Measurements from ENCODE around the gene DCN.

The DCN gene

GRCh38 chr12:91094032-91094662 lies 88.5 kb downstream of the DCN start:
- Histone ChIP-seq H3K4me2 (ENCODE audit: low read length) (no peak overlapping the region), H3K27ac (ENCODE audit: low read depth, low read length) (no peak overlapping the region)
- TF ChIP-seq EZH2phosphoT487 (IDR thresholded peaks at IDR 0.05; ENCODE audit: borderline replicate concordance, low read length) (no peak), CTCF (IDR thresholded peaks at IDR 0.05; ENCODE audit: low read depth, low read length, poor library complexity, severe bottlenecking) (no peak)

GRCh38 chr12:91093341-91093740 lies 89.3 kb downstream of the DCN start:
- H3K4me1 ChIP-seq (ENCODE audit: control insufficient read depth, low read length): no peaks in the 10 kb centered on the region
- H3K9me3 ChIP-seq (ENCODE audit: control insufficient read depth, insufficient read depth, low read length): no peaks in the 10 kb centered on the region
- no peak overlapping the region for H3K4me3 ChIP-seq (ENCODE audit: low read length)
- H3K27ac ChIP-seq (ENCODE audit: low read depth, low read length): no peak overlapping the region
- no peaks in the 10 kb centered on the region for H3K36me3 ChIP-seq (ENCODE audit: control insufficient read depth, low read length)
- no peaks in the 10 kb centered on the region for H3K9me2 ChIP-seq (replicated peaks; ENCODE audit: control insufficient read depth, low read length)
- TF ChIP-seq EZH2phosphoT487 (IDR thresholded peaks at IDR 0.05; ENCODE audit: borderline replicate concordance, low read length) (no peak), CTCF (IDR thresholded peaks at IDR 0.05; ENCODE audit: low read depth, low read length, poor library complexity, severe bottlenecking) (no peak)
- H3F3A ChIP-seq (ENCODE audit: control insufficient read depth, insufficient read depth): no peaks in the 10 kb centered on the region
- no peaks in the 10 kb centered on the region for H3K79me2 ChIP-seq (ENCODE audit: control insufficient read depth, low read length)
- no peaks in the 10 kb centered on the region for H4K20me1 ChIP-seq (ENCODE audit: control insufficient read depth, insufficient read depth, low read depth, low read length)
- no peaks in the 10 kb centered on the region for H3K27me3 ChIP-seq (ENCODE audit: control insufficient read depth, low read length)
- no peak overlapping the region for H3K4me2 ChIP-seq (ENCODE audit: low read length)

More at GRCh38 chr12:91094032-91094662, 88.5 kb downstream of the DCN start:
- Histone ChIP-seq H3K27me3 (ENCODE audit: control insufficient read depth, low read length) (no peaks in the 10 kb centered on the region), H3K9me3 (ENCODE audit: control insufficient read depth, insufficient read depth, low read length) (no peaks in the 10 kb centered on the region), H3K36me3 (ENCODE audit: control insufficient read depth, low read length) (no peaks in the 10 kb centered on the region), H3F3A (ENCODE audit: control insufficient read depth, insufficient read depth) (no peaks in the 10 kb centered on the region), H3K9me2 (replicated peaks; ENCODE audit: control insufficient read depth, low read length) (no peaks in the 10 kb centered on the region), H3K4me1 (ENCODE audit: control insufficient read depth, low read length) (no peaks in the 10 kb centered on the region), H3K4me3 (ENCODE audit: low read length) (no peak overlapping the region), H3K79me2 (ENCODE audit: control insufficient read depth, low read length) (no peaks in the 10 kb centered on the region), H4K20me1 (ENCODE audit: control insufficient read depth, insufficient read depth, low read depth, low read length) (no peaks in the 10 kb centered on the region)

GRCh38 chr12:91091916-91092715 lies 90.5 kb downstream of the DCN start:
- TF ChIP-seq EZH2phosphoT487 (IDR thresholded peaks at IDR 0.05; ENCODE audit: borderline replicate concordance, low read length) (no peak), CTCF (IDR thresholded peaks at IDR 0.05; ENCODE audit: low read depth, low read length, poor library complexity, severe bottlenecking) (no peak)
- H3K9me3 ChIP-seq (ENCODE audit: control insufficient read depth, insufficient read depth, low read length): no peaks in the 10 kb centered on the region
- no peaks in the 10 kb centered on the region for H3K36me3 ChIP-seq (ENCODE audit: control insufficient read depth, low read length)
- no peak overlapping the region for H3K4me3 ChIP-seq (ENCODE audit: low read length)
- no peaks in the 10 kb centered on the region for H3K79me2 ChIP-seq (ENCODE audit: control insufficient read depth, low read length)
- H3F3A ChIP-seq (ENCODE audit: control insufficient read depth, insufficient read depth): no peaks in the 10 kb centered on the region
- no peak overlapping the region for H3K4me2 ChIP-seq (ENCODE audit: low read length)
- H3K4me1 ChIP-seq (ENCODE audit: control insufficient read depth, low read length): no peaks in the 10 kb centered on the region
- H4K20me1 ChIP-seq (ENCODE audit: control insufficient read depth, insufficient read depth, low read depth, low read length): no peaks in the 10 kb centered on the region
- H3K27ac ChIP-seq (ENCODE audit: low read depth, low read length): no peak overlapping the region
- H3K27me3 ChIP-seq (ENCODE audit: control insufficient read depth, low read length): no peaks in the 10 kb centered on the region
- H3K9me2 ChIP-seq (replicated peaks; ENCODE audit: control insufficient read depth, low read length): no peaks in the 10 kb centered on the region

Measured in DOHH2 (cell line).